ENCODE data around the gene CCDC78. TPM values are rescaled to one million over a fixed set of nuclear protein-coding genes. Genes with fewer than 3 reads are reported as not detected.

Gene CCDC78
- total RNA-seq, 1 donor from 2014 or later = 3.9 TPM

DNA sequence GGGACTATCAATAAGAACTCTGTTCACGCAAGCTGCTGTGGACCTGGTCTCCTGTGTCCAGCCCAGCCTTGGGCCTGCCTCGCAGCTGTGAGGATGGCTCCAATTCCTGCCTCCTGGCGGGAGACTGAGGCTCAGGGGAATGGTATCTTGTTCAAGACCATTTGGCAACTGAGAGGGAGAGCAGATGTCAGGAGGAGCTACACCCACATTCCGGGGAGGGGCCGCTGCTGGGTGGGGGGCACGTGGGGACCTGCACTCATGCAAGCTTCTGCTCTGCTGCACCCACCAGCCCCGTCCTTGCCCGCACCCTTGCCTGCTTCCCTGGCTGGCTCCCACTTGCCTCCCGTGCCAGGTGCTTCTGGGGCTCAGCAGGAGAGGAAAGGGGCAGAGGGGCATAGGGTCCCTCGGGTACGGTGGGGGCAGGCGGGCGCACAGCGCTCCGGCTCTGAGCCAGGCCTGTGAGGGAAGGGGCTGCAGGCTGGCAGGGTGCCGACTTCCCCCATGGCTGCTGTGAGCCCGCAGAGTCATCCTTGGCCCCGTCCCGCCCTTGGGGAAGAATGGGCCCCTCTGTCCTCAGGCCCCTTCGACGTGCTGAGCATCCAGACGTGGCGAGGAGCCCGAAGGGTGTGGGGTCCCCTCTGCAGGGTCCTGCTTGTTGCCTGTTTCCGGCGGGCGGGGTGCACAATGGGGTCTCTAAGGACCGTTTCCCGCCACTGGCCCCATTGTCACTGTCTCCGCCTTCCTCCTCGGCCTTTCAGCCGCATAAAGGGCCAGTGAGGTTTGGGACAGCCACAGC lies 8.6 kb downstream of the CCDC78 start:
- H3K36me3 Mint-ChIP-seq = no peaks in the 10 kb centered on the region
- TF ChIP-seq, protein P1, sequence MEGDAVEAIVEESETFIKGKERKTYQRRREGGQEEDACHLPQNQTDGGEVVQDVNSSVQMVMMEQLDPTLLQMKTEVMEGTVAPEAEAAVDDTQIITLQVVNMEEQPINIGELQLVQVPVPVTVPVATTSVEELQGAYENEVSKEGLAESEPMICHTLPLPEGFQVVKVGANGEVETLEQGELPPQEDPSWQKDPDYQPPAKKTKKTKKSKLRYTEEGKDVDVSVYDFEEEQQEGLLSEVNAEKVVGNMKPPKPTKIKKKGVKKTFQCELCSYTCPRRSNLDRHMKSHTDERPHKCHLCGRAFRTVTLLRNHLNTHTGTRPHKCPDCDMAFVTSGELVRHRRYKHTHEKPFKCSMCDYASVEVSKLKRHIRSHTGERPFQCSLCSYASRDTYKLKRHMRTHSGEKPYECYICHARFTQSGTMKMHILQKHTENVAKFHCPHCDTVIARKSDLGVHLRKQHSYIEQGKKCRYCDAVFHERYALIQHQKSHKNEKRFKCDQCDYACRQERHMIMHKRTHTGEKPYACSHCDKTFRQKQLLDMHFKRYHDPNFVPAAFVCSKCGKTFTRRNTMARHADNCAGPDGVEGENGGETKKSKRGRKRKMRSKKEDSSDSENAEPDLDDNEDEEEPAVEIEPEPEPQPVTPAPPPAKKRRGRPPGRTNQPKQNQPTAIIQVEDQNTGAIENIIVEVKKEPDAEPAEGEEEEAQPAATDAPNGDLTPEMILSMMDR (conservative IDR thresholded peaks at IDR 0.05) = no peak
- no peak for DNase-seq (ENCODE audit: extremely low spot score, unreplicated experiment)
- peaks cover 8% of the 10 kb centered on the region for H3K27me3 Mint-ChIP-seq
- H3K4me3 Mint-ChIP-seq = no peak overlapping the region
- peaks cover 14% of the 10 kb centered on the region for H3K4me1 Mint-ChIP-seq (ENCODE audit: unreplicated experiment)
- no peaks in the 10 kb centered on the region for H3K9me3 Mint-ChIP-seq
- H3K27ac Mint-ChIP-seq = no peak overlapping the region

- peaks cover 16% of the 10 kb centered on the region for H3K4me1 Mint-ChIP-seq (ENCODE audit: unreplicated experiment)
- no peak overlapping the region for H3K27ac Mint-ChIP-seq
- DNase-seq (ENCODE audit: extremely low spot score, unreplicated experiment) = no peak
- H3K27me3 Mint-ChIP-seq = peaks cover 10% of the 10 kb centered on the region
- H3K4me3 Mint-ChIP-seq = peak overlapping the region; percentile 84
- TF ChIP-seq, protein P1 (conservative IDR thresholded peaks at IDR 0.05) = no peak
- no peaks in the 10 kb centered on the region for H3K36me3 Mint-ChIP-seq
- H3K9me3 Mint-ChIP-seq = no peaks in the 10 kb centered on the region
Observed at GRCh38 chr16:716768-717325, 9.4 kb downstream of the CCDC78 start.

DNA sequence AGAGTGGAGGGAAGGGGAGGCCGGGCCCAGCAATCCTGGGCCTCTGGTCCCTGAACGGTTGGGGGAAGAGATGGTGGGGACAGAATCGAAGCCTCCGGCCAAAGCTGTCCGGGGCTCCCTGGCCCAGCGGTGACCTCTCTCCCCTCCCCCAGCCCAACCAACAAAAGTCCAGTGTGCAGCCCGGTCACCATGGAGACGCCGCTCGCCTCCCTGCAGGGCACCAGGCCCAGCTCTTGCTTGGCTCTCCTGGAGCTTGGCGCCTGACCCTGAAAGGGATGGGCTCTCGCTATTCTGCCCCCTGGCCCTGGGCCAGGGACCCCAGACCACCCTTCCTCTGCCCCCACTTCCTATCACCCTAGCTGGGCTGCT lies 10.1 kb downstream of the CCDC78 start:
- TF ChIP-seq, protein P1 (conservative IDR thresholded peaks at IDR 0.05) = no peak
- H3K27me3 Mint-ChIP-seq = peaks cover 12% of the 10 kb centered on the region
- no peaks in the 10 kb centered on the region for H3K9me3 Mint-ChIP-seq
- H3K36me3 Mint-ChIP-seq = no peaks in the 10 kb centered on the region
- peak overlapping the region; percentile 36 for H3K27ac Mint-ChIP-seq
- DNase-seq (ENCODE audit: extremely low spot score, unreplicated experiment) = no peak
- peak overlapping the region; percentile 84 for H3K4me3 Mint-ChIP-seq
- H3K4me1 Mint-ChIP-seq (ENCODE audit: unreplicated experiment) = peaks cover 16% of the 10 kb centered on the region

DNA sequence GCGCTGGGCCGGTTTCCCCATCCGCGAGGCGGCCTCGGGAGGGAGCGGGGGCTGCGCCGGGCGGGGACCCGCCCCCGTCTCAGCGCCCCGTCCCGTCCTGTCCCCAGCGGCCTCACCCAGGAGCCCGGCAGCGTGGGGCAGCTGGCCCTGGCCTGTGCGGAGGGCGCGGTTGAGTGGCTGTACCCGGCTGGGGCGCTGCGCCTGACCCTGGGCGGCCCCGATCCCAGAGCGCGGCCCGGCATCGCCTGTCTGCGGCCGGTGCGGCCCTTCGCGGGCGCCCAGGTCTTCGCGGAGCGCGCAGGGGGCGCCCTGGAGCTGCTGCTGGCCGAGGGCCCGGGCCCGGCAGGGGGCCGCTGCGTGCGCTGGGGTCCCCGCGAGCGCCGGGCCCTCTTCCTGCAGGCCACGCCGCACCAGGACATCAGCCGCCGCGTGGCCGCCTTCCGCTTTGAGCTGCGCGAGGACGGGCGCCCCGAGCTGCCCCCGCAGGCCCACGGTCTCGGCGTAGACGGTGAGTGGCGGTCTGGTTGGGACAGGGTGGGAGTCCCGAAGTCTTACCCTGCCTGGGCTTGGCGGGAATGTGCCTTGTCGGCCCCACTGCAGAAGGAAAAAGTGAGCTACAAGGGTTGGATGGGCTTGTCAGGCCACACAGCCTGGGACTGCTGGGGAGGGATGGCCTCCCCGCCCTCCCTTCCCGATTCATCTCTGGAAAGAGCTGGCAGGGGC lies 10.6 kb downstream of the CCDC78 start:
- TF ChIP-seq, protein P1 (conservative IDR thresholded peaks at IDR 0.05) = peak; percentile 36
- peak overlapping the region; percentile 36 for H3K27ac Mint-ChIP-seq
- no peak for DNase-seq (ENCODE audit: extremely low spot score, unreplicated experiment)
- no peaks in the 10 kb centered on the region for H3K36me3 Mint-ChIP-seq
- no peaks in the 10 kb centered on the region for H3K9me3 Mint-ChIP-seq
- peaks cover 13% of the 10 kb centered on the region for H3K27me3 Mint-ChIP-seq
- peaks cover 16% of the 10 kb centered on the region for H3K4me1 Mint-ChIP-seq (ENCODE audit: unreplicated experiment)
- peak overlapping the region; percentile 84 for H3K4me3 Mint-ChIP-seq

DNA sequence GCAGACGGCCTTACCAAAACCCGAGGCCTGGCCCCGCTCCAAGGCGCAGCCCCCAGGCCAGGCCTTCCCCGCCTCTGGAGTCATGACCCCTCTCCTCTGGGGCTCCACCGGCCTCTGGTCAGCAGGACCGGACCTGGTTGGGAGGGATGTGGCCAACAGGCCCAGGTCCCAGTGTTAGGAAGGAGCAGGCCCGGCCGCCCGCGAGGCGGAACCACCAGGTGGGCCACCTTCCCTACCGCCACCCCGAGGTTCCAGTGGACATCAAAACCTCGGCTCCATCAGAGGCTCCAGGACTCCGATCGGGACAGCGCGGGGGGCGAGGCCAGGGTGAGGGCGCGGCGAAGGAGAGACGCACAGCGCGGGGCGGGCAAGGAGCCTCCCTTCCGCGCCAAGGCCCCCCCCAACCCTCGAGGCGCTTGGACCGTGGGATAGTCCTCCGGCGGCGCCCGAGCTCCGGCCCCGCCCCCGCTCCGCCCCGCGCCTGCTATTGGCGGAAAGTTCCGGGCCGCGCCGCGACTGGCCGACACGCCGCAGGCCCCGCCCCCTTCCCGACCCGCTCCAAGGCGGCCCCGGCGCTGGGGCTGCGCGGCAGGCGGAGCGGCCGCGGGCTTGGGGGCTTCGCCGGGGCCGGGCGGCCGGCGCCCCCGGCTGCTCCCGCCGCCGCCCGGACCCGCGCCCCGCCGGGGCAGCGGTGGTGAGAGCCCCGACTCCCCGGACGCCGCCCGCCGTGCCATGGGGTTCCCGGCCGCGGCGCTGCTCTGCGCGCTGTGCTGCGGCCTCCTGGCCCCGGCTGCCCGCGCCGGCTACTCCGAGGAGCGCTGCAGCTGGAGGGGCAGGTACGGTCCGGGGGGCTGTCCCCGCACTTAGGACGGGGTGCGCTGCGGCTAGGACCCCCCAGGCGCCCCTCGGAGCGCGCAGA lies 11.4 kb downstream of the CCDC78 start, which contains the start of gene METRN:
Gene METRN, plus strand, starts transcription at position 561 of the 919 bp plus-strand sequence. Its CDS starts 172 bp downstream, at position 733.
- peaks cover 18% of the 10 kb centered on the region for H3K27me3 Mint-ChIP-seq
- H3K27ac Mint-ChIP-seq = peak within 1 kb of the TSS; percentile 36
- H3K4me1 Mint-ChIP-seq (ENCODE audit: unreplicated experiment) = peaks cover 16% of the 10 kb centered on the region
- DNase-seq (ENCODE audit: extremely low spot score, unreplicated experiment) = peak; percentile 93
- TF ChIP-seq, protein P1 (conservative IDR thresholded peaks at IDR 0.05) = no peak
- H3K9me3 Mint-ChIP-seq = no peaks in the 10 kb centered on the region
- H3K36me3 Mint-ChIP-seq = no peaks in the 10 kb centered on the region
- peak within 1 kb of the TSS; percentile 84 for H3K4me3 Mint-ChIP-seq
